Testis (tissue), 3 donors: Measurements from ENCODE around the gene NUAK1. TPM values are rescaled to one million over a fixed set of nuclear protein-coding genes. Genes with fewer than 3 reads are reported as not detected.

Experiments used
- DNase-seq: peaks from one replicate; pipeline ENCODE4 v3.0.0-alpha.2; 2019
- H3K27ac ChIP-seq, 2 donors: fragments of 200-600 bp; sonication (generic); one replicate each; pipeline ENCODE4 v1.5.1; 2019
- H3K27me3 ChIP-seq: fragments of 200-600 bp; sonication (generic); one replicate; pipeline ENCODE4 v1.5.1; 2019
- H3K36me3 ChIP-seq: fragments of 200-600 bp; sonication (generic); one replicate; pipeline ENCODE4 v1.5.1; 2017; ENCODE audit warnings: low read depth; ENCODE audit errors: missing control alignments
- H3K4me1 ChIP-seq: fragments of 200-600 bp; sonication (generic); one replicate; pipeline ENCODE4 v1.5.1; 2019
- H3K4me3 ChIP-seq, 2 donors: fragments of 200-600 bp; sonication (generic); one replicate each; pipeline ENCODE4 v1.5.1; 2017 to 2019
- H3K9me3 ChIP-seq: fragments of 200-600 bp; sonication (generic); one replicate; pipeline ENCODE4 v1.5.1; 2017
- CTCF ChIP-seq, 3 experiments: fragments of 450-650 bp in 2 of 3; fragments of 200-600 bp in 1 of 3; sonication (generic) in 1 of 3; IDR thresholded peaks; one replicate each; pipeline ENCODE4 v1.5.1; 2016 to 2019; ENCODE audit warnings: antibody characterized with exemption in 3 of 3, mild to moderate bottlenecking in 2 of 3, moderate library complexity in 1 of 3
- POLR2A ChIP-seq: fragments of 450-650 bp; IDR thresholded peaks from one replicate; pipeline ENCODE4 v1.6.1; 2017; ENCODE audit warnings: antibody characterized with exemption, mild to moderate bottlenecking, moderate library complexity
- WGBS, 2 donors: methylation state at CpG; one replicate each; pipeline ENCODE4 v1.1.5; 2018; 5-methylcytosine and 5-hydroxymethylcytosine counted together
- intact Hi-C: fragments of 100-400 bp; cut with DNase I; formaldehyde crosslinking; loops from one replicate; pipeline ENCODE4 v1.15.1; 2023; ENCODE audit warnings: low total_unique reads
- polyA plus RNA-seq: library from polyadenylated mRNA; stranded (reverse); fragments of 350-450 nt; fragmentation: Illumina TruSeq; extraction: RNeasy Lipid Tissue Mini Kit (QIAGEN cat#74804); gene quantifications from one replicate; pipeline ENCODE4 v1.2.3, GENCODE V29; 2014; ENCODE audit warnings: low read depth, low replicate concordance; ENCODE audit not compliant: insufficient read depth
- total RNA-seq, 2 donors: library from RNA; depleted of rRNA; stranded (reverse); fragments of >200 nt; gene quantifications; one replicate each; pipeline ENCODE4 v1.2.3, GENCODE V29; 2016

NUAK1 gene
- total and polyA plus RNA-seq, 3 donors from 2014 or later, result 6.6 to 9.1 (median 8.2) TPM

DNA sequence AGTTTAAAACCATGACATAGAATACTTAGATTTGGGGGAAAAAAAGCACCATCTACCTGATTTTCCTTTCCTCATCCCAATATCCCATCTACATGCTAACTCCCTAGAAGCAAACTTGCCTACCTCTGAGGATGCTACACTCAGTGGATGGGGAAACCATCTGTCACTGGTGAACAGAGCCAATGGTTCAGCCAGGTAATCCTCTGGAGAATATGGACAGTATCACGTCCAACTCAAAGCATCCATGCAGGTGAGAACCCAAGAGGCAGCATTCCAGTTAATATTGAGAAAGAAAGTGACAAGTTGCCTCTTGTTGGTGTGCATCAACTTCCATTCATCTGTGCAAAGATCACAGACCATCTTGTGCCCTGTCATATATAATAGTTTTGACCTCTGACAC, 73.2 kb downstream of the NUAK1 start:
- no peaks in the 10 kb centered on the region for H3K4me1 ChIP-seq
- 85 to 100% methylated on average over 1 of the region's 1 CpG for WGBS, 2 donors
- no peaks in the 10 kb centered on the region for H3K36me3 ChIP-seq

GRCh38 chr12:106064721-106065021, 74.1 kb downstream of the NUAK1 start:
- TF ChIP-seq CTCF (IDR thresholded peaks at IDR 0.05) (no peak), POLR2A (no peak)
- no peak for DNase-seq
- Histone ChIP-seq H3K36me3 (no peaks in the 10 kb centered on the region), H3K4me1 (no peaks in the 10 kb centered on the region), H3K4me3 (no peak overlapping the region), H3K27me3 (no peaks in the 10 kb centered on the region), H3K9me3 (no peaks in the 10 kb centered on the region), H3K27ac (no peak overlapping the region)
- intact Hi-C loops, result no loop called here
- 80 to 94% methylated on average over 2 of the region's 2 CpGs for WGBS, 2 donors

More for the DNA sequence above, 73.2 kb downstream of the NUAK1 start:
- Histone ChIP-seq H3K9me3 (no peaks in the 10 kb centered on the region), H3K27ac (no peak overlapping the region), H3K4me3 (no peak overlapping the region), H3K27me3 (no peaks in the 10 kb centered on the region)
- intact Hi-C loops, result no loop called here
- TF ChIP-seq POLR2A, result no peak
- no peak for DNase-seq

DNA sequence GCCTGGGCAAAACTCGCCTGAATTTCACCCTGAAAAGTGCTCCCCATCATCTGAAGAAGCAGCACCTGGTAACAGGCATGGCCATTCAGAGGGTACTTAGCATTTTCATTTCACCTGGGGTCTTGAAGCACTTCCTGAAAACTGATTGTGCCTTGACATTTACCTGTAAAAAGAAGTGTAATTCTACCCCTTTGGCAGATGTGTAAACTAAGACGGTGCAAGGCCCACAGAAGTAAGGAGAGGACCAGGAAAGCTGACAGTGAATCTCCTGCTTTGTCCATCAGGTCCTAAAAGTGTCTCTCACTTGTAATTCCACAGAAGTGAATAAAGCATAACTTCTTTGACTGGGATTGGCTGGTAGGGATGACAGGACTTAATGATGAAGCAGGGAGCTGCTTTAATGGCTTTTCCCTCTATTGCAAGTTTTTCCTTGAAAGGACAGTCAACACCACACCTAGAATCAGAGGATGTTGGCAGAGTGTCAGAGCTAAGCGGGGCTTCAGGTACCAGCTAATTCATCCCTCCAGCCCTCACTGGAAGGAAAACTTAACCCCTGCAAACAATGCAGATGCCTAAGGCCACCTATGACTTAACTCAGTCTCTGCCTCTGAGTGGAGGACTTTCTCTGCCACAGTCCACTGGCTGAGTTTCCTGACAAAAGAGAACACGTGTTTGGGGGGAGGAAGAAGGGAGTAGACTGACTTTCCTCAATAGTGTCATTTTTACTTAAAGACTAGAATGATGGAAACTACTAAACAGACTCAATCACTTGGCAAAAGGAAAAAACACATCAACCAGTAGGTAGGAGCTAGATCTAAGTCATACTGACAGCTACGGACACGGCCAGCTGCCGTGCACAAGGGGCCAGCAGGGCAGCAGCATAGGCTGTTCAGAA, 74.7 kb downstream of the NUAK1 start:
- WGBS, 2 donors, result 83 to 87% methylated on average over 7 of the region's 7 CpGs

DNA sequence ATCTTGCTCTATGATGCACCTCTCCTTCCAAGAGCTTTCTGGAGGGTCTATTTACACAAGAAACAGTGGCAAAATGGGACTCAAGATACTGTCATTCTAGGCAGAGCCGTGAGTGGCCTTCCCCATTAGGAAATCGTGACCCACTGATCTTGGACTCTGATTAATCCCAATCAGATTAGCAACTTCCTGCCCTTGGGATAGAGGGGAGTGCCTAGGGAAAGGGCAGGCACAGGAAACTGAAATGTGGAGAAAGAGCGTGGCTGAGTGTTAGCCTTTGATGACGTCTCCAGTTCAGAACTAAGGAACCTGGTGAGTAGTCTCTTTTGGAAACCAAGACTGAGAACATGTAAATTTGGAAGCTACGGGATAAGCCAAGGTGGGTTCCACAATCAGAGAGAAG, 76.1 kb downstream of the NUAK1 start:
- Histone ChIP-seq H3K9me3 (no peaks in the 10 kb centered on the region), H3K4me1 (no peaks in the 10 kb centered on the region), H3K27ac (no peak overlapping the region), H3K27me3 (no peaks in the 10 kb centered on the region), H3K36me3 (no peaks in the 10 kb centered on the region), H3K4me3 (no peak overlapping the region)
- DNase-seq, result no peak
- 88 to 89% methylated on average over 5 of the region's 5 CpGs for WGBS, 2 donors
- intact Hi-C loops, result no loop called here
- no peak for TF ChIP-seq CTCF (IDR thresholded peaks at IDR 0.05)
- TF ChIP-seq POLR2A, result no peak

More for the DNA sequence above, 74.7 kb downstream of the NUAK1 start:
- intact Hi-C loops, result no loop called here
- no peaks in the 10 kb centered on the region for H3K36me3 ChIP-seq
- no peak overlapping the region for H3K4me3 ChIP-seq
- no peak for DNase-seq
- H3K27me3 ChIP-seq, result no peaks in the 10 kb centered on the region
- TF ChIP-seq CTCF (IDR thresholded peaks at IDR 0.05), result no peak
- no peak for TF ChIP-seq POLR2A
- no peaks in the 10 kb centered on the region for H3K9me3 ChIP-seq
- H3K4me1 ChIP-seq, result no peaks in the 10 kb centered on the region
- no peak overlapping the region for H3K27ac ChIP-seq

- WGBS, 2 donors, result 83 to 86% methylated on average over 4 of the region's 4 CpGs
- intact Hi-C loops, result no loop called here
- no peaks in the 10 kb centered on the region for H3K9me3 ChIP-seq
- H3K4me3 ChIP-seq, result no peak overlapping the region
- no peak overlapping the region for H3K27ac ChIP-seq
- H3K4me1 ChIP-seq, result no peaks in the 10 kb centered on the region
- no peak for DNase-seq
- no peak for TF ChIP-seq CTCF (IDR thresholded peaks at IDR 0.05)
- TF ChIP-seq POLR2A, result no peak
- H3K36me3 ChIP-seq, result no peaks in the 10 kb centered on the region
- H3K27me3 ChIP-seq, result no peaks in the 10 kb centered on the region
Measured at GRCh38 chr12:106058256-106059182, 80.2 kb downstream of the NUAK1 start.
